OCI-LY3 (cell line): Measurements from ENCODE around the gene SNCG.

ENCODE experiments used
- H2AFZ ChIP-seq: fragments of 200-600, 300-600 bp; shearing (Covaris generic); 2 replicates; pipeline ENCODE4 v1.6.0; 2014; ENCODE audit warnings: antibody characterized with exemption, low read depth, low read length
- H3K27ac ChIP-seq: fragments of 200-600, 300-600 bp; sonication (generic); 2 replicates; pipeline ENCODE4 v1.5.1; 2014; ENCODE audit warnings: mild to moderate bottlenecking, low read length, moderate library complexity, mixed read lengths
- H3K27me3 ChIP-seq: fragments of 200-600, 300-600 bp; sonication (generic); 2 replicates; pipeline ENCODE4 v1.6.1; 2014; ENCODE audit warnings: low read depth, low read length, mixed read lengths
- H3K36me3 ChIP-seq: fragments of 200-600, 300-600 bp; sonication (generic); replicated peaks from 2 replicates; pipeline ENCODE3; 2014; ENCODE audit warnings: low read depth, low read length, mixed read lengths
- H3K4me1 ChIP-seq: fragments of 300-600, 200-600 bp; sonication (generic); 2 replicates; pipeline ENCODE4 v1.6.1; 2014; ENCODE audit warnings: low read length, mixed read lengths
- H3K4me2 ChIP-seq: fragments of 200-600, 300-600 bp; sonication (generic); 2 replicates; pipeline ENCODE4 v1.6.1; 2014; ENCODE audit warnings: low read length, mixed read lengths
- H3K4me3 ChIP-seq: fragments of 300-600, 200-600 bp; sonication (generic); 2 replicates; pipeline ENCODE4 v1.5.1; 2014; ENCODE audit warnings: antibody characterized with exemption, mild to moderate bottlenecking, low read length, moderate library complexity
- H3K79me2 ChIP-seq: fragments of 300-600, 200-600 bp; shearing (Covaris generic); 2 replicates; pipeline ENCODE4 v1.6.1; 2014; ENCODE audit warnings: mild to moderate bottlenecking, low read length, mixed read lengths
- H3K9ac ChIP-seq: fragments of 300-600, 200-600 bp; shearing (Covaris generic); 2 replicates; pipeline ENCODE4 v1.6.0; 2014; ENCODE audit warnings: mild to moderate bottlenecking, low read length, moderate library complexity
- H3K9me3 ChIP-seq: fragments of 200-600, 300-600 bp; shearing (Covaris generic); 2 replicates; pipeline ENCODE4 v1.6.1; 2014; ENCODE audit warnings: low read length, mixed read lengths; ENCODE audit not compliant: insufficient read depth
- H4K20me1 ChIP-seq: fragments of 200-600, 300-600 bp; sonication (generic); 2 replicates; pipeline ENCODE4 v1.6.1; 2016; ENCODE audit warnings: low read length, mixed read lengths; ENCODE audit not compliant: insufficient read depth
- EZH2phosphoT487 ChIP-seq: fragments of 200-600 bp; shearing (Covaris generic); IDR thresholded peaks from 2 replicates; pipeline ENCODE4 v1.6.1; 2018; ENCODE audit warnings: antibody characterized with exemption, mixed run types, low read depth
- TF ChIP-seq, protein P1 (sequence below): fragments of 200-600, 300-600 bp; sonication (generic); IDR thresholded peaks from 2 replicates; pipeline ENCODE4 v1.5.1; 2014; ENCODE audit warnings: antibody characterized with exemption, low read length, low read depth

The SNCG gene

GRCh38 chr10:86956195-86956847, 2.1 kb upstream of the SNCG start:
- Histone ChIP-seq H2AFZ (no peak overlapping the region), H3K79me2 (no peaks in the 10 kb centered on the region), H4K20me1 (no peaks in the 10 kb centered on the region), H3K9me3 (no peaks in the 10 kb centered on the region), H3K27ac (no peak overlapping the region), H3K4me2 (no peak overlapping the region), H3K36me3 (no peaks in the 10 kb centered on the region), H3K9ac (no peak overlapping the region), H3K27me3 (no peaks in the 10 kb centered on the region), H3K4me3 (no peak overlapping the region), H3K4me1 (peaks cover 23% of the 10 kb centered on the region)
- TF ChIP-seq EZH2phosphoT487: no peak
- TF ChIP-seq, protein P1, sequence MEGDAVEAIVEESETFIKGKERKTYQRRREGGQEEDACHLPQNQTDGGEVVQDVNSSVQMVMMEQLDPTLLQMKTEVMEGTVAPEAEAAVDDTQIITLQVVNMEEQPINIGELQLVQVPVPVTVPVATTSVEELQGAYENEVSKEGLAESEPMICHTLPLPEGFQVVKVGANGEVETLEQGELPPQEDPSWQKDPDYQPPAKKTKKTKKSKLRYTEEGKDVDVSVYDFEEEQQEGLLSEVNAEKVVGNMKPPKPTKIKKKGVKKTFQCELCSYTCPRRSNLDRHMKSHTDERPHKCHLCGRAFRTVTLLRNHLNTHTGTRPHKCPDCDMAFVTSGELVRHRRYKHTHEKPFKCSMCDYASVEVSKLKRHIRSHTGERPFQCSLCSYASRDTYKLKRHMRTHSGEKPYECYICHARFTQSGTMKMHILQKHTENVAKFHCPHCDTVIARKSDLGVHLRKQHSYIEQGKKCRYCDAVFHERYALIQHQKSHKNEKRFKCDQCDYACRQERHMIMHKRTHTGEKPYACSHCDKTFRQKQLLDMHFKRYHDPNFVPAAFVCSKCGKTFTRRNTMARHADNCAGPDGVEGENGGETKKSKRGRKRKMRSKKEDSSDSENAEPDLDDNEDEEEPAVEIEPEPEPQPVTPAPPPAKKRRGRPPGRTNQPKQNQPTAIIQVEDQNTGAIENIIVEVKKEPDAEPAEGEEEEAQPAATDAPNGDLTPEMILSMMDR: no peak

DNA sequence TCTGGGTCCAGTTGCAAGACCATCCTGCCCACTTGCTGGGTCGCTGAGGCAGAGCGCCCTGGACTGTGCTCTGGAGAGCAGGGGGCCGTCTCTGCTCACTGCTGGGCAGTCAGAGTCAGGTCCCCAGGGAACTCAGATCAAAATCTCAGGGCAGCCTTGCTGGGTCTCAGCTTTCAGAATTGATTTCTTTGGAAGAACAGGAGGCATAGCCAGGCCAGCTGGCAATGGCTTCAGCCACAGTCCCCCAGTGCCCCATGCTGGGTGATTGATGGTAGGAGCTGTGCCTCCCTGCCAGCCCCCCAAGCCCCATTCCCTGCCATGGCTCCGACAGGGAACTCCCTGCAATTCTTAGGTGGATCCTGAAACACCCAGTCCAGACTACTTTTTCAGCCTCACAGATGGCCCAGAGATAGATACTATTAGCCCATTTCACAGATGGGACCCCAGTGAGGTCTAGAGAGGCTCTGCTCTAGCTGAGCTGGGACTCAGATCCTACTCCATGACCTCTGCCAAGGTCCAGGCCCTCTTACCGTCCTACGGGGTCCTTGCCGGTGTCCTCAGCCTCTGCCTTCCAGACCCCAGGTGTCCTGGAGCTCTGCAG, 1.5 kb upstream of the SNCG start:
- H3K4me3 ChIP-seq: no peak overlapping the region
- H4K20me1 ChIP-seq: no peaks in the 10 kb centered on the region
- no peak overlapping the region for H2AFZ ChIP-seq
- H3K9me3 ChIP-seq: no peaks in the 10 kb centered on the region
- no peak overlapping the region for H3K9ac ChIP-seq
- H3K27ac ChIP-seq: no peak overlapping the region
- H3K4me2 ChIP-seq: no peak overlapping the region
- no peaks in the 10 kb centered on the region for H3K27me3 ChIP-seq
- H3K79me2 ChIP-seq: no peaks in the 10 kb centered on the region
- peaks cover 29% of the 10 kb centered on the region for H3K4me1 ChIP-seq
- TF ChIP-seq, protein P1: no peak
- no peak for TF ChIP-seq EZH2phosphoT487
- H3K36me3 ChIP-seq: no peaks in the 10 kb centered on the region

GRCh38 chr10:86957471-86958115, 806 bp upstream of the SNCG start, which contains the start of gene MMRN2:
Gene MMRN2 (minus strand): TSS chr10:86957615. CDS start chr10:86957541, 74 bp downstream.
- no peaks in the 10 kb centered on the region for H4K20me1 ChIP-seq
- peaks cover 5% of the 10 kb centered on the region for H3K79me2 ChIP-seq
- H3K4me3 ChIP-seq: no peak within 1 kb of the TSS
- no peak within 1 kb of the TSS for H3K9ac ChIP-seq
- no peaks in the 10 kb centered on the region for H3K9me3 ChIP-seq
- H2AFZ ChIP-seq: no peak within 1 kb of the TSS
- H3K4me1 ChIP-seq: peaks cover 36% of the 10 kb centered on the region
- H3K36me3 ChIP-seq: no peaks in the 10 kb centered on the region
- H3K27me3 ChIP-seq: no peaks in the 10 kb centered on the region
- no peak within 1 kb of the TSS for H3K27ac ChIP-seq
- TF ChIP-seq, protein P1: no peak
- TF ChIP-seq EZH2phosphoT487: no peak
- H3K4me2 ChIP-seq: no peak within 1 kb of the TSS
